AG09309 (cell line): Measurements from ENCODE around the gene HMCES.

ENCODE experiments used
- DNase-seq: peaks from one replicate; pipeline ENCODE4 v3.0.0-alpha.2; 2010; ENCODE audit warnings: low read depth
- H3K4me3 ChIP-seq: 2 replicates; pipeline ENCODE4 v1.5.1; 2011; ENCODE audit warnings: mild to moderate bottlenecking, low read depth, low read length, moderate library complexity; ENCODE audit not compliant: control insufficient read depth
- CTCF ChIP-seq: IDR thresholded peaks from 2 replicates; pipeline ENCODE4 v1.5.1; 2011; ENCODE audit warnings: mild to moderate bottlenecking, low read depth, low read length, inconsistent platforms; ENCODE audit not compliant: insufficient read depth, control insufficient read depth; ENCODE audit errors: missing control alignments

Gene HMCES

GRCh38 chr3:129304146-129304961 is 25.7 kb downstream of the HMCES start:
- no peak for TF ChIP-seq CTCF
- no peak overlapping the region for H3K4me3 ChIP-seq
- no peak for DNase-seq

- no peak for DNase-seq
- H3K4me3 ChIP-seq = no peak overlapping the region
- no peak for TF ChIP-seq CTCF
Measured at GRCh38 chr3:129304962-129305222, 26.2 kb downstream of the HMCES start.

- H3K4me3 ChIP-seq = peak overlapping the region; percentile 22
- peak; percentile 57 for DNase-seq
- no peak for TF ChIP-seq CTCF
Measured at GRCh38 chr3:129305592-129306091, 27.0 kb downstream of the HMCES start.

GRCh38 chr3:129308636-129309035 is 30.0 kb downstream of the HMCES start:
- no peak overlapping the region for H3K4me3 ChIP-seq
- no peak for TF ChIP-seq CTCF
- no peak for DNase-seq

GRCh38 chr3:129310111-129311011 is 31.7 kb downstream of the HMCES start:
- no peak for DNase-seq
- no peak overlapping the region for H3K4me3 ChIP-seq
- TF ChIP-seq CTCF = no peak

GRCh38 chr3:129311054-129311902 is 32.6 kb downstream of the HMCES start:
- no peak for DNase-seq
- H3K4me3 ChIP-seq = no peak overlapping the region
- TF ChIP-seq CTCF = no peak
